ENCODE data around the gene KRT6A.
"Not testable (repeated sequence)": the region's sequence is repeated elsewhere in the genome, so short reads cannot be mapped to it uniquely, and the experiment has no call there.

Gene KRT6A

GRCh38 chr12:52502877-52503276, 9.8 kb upstream of the KRT6A start:
- DNase-seq (ENCODE audit: low spot score) = no peak

- DNase-seq (ENCODE audit: low spot score) = no peak
Observed at GRCh38 chr12:52501490-52501889, 8.4 kb upstream of the KRT6A start.

GRCh38 chr12:52500574-52500973, 7.5 kb upstream of the KRT6A start:
- DNase-seq (ENCODE audit: low spot score) = not testable (repeated sequence)

- no peak for DNase-seq (ENCODE audit: low spot score)
Observed at GRCh38 chr12:52499806-52500560, 6.9 kb upstream of the KRT6A start.

- DNase-seq (ENCODE audit: low spot score) = no peak
Observed at GRCh38 chr12:52498946-52499345, 5.9 kb upstream of the KRT6A start.

- DNase-seq (ENCODE audit: low spot score) = no peak
Observed at GRCh38 chr12:52497975-52498374, 4.9 kb upstream of the KRT6A start.

- DNase-seq (ENCODE audit: low spot score) = no peak
Observed at GRCh38 chr12:52496590-52497071, 3.6 kb upstream of the KRT6A start.

GRCh38 chr12:52496054-52496453, 3.0 kb upstream of the KRT6A start:
- DNase-seq (ENCODE audit: low spot score) = no peak

GRCh38 chr12:52495389-52495788, 2.3 kb upstream of the KRT6A start:
- no peak for DNase-seq (ENCODE audit: low spot score)

- no peak for DNase-seq (ENCODE audit: low spot score)
Observed at GRCh38 chr12:52494518-52494917, 1.5 kb upstream of the KRT6A start.

- no peak for DNase-seq (ENCODE audit: low spot score)
Observed at GRCh38 chr12:52494100-52494499, 1.0 kb upstream of the KRT6A start.

- DNase-seq (ENCODE audit: low spot score) = not testable (repeated sequence)
Observed at GRCh38 chr12:52492405-52492804, 652 bp downstream of the KRT6A start.

- not testable (repeated sequence) for DNase-seq (ENCODE audit: low spot score)
Observed at GRCh38 chr12:52491495-52491894, 1.6 kb downstream of the KRT6A start.

- DNase-seq (ENCODE audit: low spot score) = no peak
Observed at GRCh38 chr12:52488736-52489135, 4.3 kb downstream of the KRT6A start.

- DNase-seq (ENCODE audit: low spot score) = not testable (repeated sequence)
Observed at GRCh38 chr12:52487744-52488443, 5.2 kb downstream of the KRT6A start.

GRCh38 chr12:52487211-52487610, 5.8 kb downstream of the KRT6A start:
- DNase-seq (ENCODE audit: low spot score) = no peak

GRCh38 chr12:52486166-52487105, 6.6 kb downstream of the KRT6A start:
- DNase-seq (ENCODE audit: low spot score) = no peak

GRCh38 chr12:52480073-52480472, 13.0 kb downstream of the KRT6A start:
- no peak for DNase-seq (ENCODE audit: low spot score)

GRCh38 chr12:52477651-52478050, 15.4 kb downstream of the KRT6A start:
- DNase-seq (ENCODE audit: low spot score) = no peak

- no peak for DNase-seq (ENCODE audit: low spot score)
Observed at GRCh38 chr12:52474212-52474611, 18.8 kb downstream of the KRT6A start.

GRCh38 chr12:52473768-52474167, 19.3 kb downstream of the KRT6A start, which contains the start of gene KRT6C:
Gene KRT6C (minus strand): TSS chr12:52473805. CDS start chr12:52473737, 68 bp downstream.
- no peak for DNase-seq (ENCODE audit: low spot score)

- DNase-seq (ENCODE audit: low spot score) = no peak
Observed at GRCh38 chr12:52469853-52470252, 23.2 kb downstream of the KRT6A start.

All from left forelimb (tissue), 1 donor.